ENCODE data around the gene OR51V1. TPM values are rescaled to one million over a fixed set of nuclear protein-coding genes. Genes with fewer than 3 reads are reported as not detected.

OR51V1 gene
- total and polyA plus RNA-seq, 8 donors: not detected

GRCh38 chr11:5231111-5231510, 30.6 kb upstream of the OR51V1 start:
- ATAC-seq: no peak
- Histone ChIP-seq H3K27me3 (no peaks in the 10 kb centered on the region), H3K36me3 (no peaks in the 10 kb centered on the region), H3K27ac (no peak overlapping the region), H3K4me1 (no peaks in the 10 kb centered on the region), H3K9me3 (no peaks in the 10 kb centered on the region), H3K4me3 (no peak overlapping the region)
- no peak for FAIRE-seq
- intact Hi-C loops (cut with DNase I): no loop called here
- DNase-seq: no peak
- WGBS, 2 donors: 82 to 85% methylated on average over 2 of the region's 2 CpGs
- TF ChIP-seq CTCF (IDR thresholded peaks at IDR 0.05): no peak

GRCh38 chr11:5230266-5230665, 29.8 kb upstream of the OR51V1 start:
- FAIRE-seq (no peak), DNase-seq (no peak), ATAC-seq (no peak)
- no peaks in the 10 kb centered on the region for H3K4me1 ChIP-seq
- TF ChIP-seq CTCF (IDR thresholded peaks at IDR 0.05): no peak
- H3K27ac ChIP-seq: no peak overlapping the region
- H3K9me3 ChIP-seq: no peaks in the 10 kb centered on the region
- intact Hi-C loops (cut with DNase I): no loop called here
- H3K27me3 ChIP-seq: no peaks in the 10 kb centered on the region
- no peaks in the 10 kb centered on the region for H3K36me3 ChIP-seq
- WGBS, 2 donors: 82 to 89% methylated on average over 1 of the region's 1 CpG
- no peak overlapping the region for H3K4me3 ChIP-seq

- Histone ChIP-seq H3K4me1 (no peaks in the 10 kb centered on the region), H3K9me3 (no peaks in the 10 kb centered on the region), H3K4me3 (no peak overlapping the region), H3K27ac (no peak overlapping the region), H3K27me3 (no peaks in the 10 kb centered on the region), H3K36me3 (no peaks in the 10 kb centered on the region)
- intact Hi-C loops (cut with DNase I): no loop called here
- ATAC-seq (no peak), DNase-seq (no peak), FAIRE-seq (no peak)
- WGBS, 2 donors: 70 to 84% methylated on average over 2 of the region's 2 CpGs
- no peak for TF ChIP-seq CTCF (IDR thresholded peaks at IDR 0.05)
These were observed 29.3 kb upstream of the OR51V1 start for GRCh38 chr11:5229796-5230195.

GRCh38 chr11:5229356-5229755, 28.9 kb upstream of the OR51V1 start:
- Histone ChIP-seq H3K4me1 (no peaks in the 10 kb centered on the region), H3K27me3 (no peaks in the 10 kb centered on the region), H3K27ac (no peak overlapping the region), H3K4me3 (no peak overlapping the region), H3K9me3 (no peaks in the 10 kb centered on the region), H3K36me3 (no peaks in the 10 kb centered on the region)
- WGBS, 2 donors: 85 to 86% methylated on average over 1 of the region's 1 CpG
- ATAC-seq (no peak), DNase-seq (no peak), FAIRE-seq (no peak)
- intact Hi-C loops (cut with DNase I): no loop called here
- no peak for TF ChIP-seq CTCF (IDR thresholded peaks at IDR 0.05)

- WGBS, 2 donors: 52 to 53% methylated on average over 5 of the region's 5 CpGs
- H3K4me1 ChIP-seq: no peaks in the 10 kb centered on the region
- FAIRE-seq (no peak), DNase-seq (no peak), ATAC-seq (no peak)
- intact Hi-C loops (cut with DNase I): no loop called here
- H3K36me3 ChIP-seq: no peaks in the 10 kb centered on the region
- no peaks in the 10 kb centered on the region for H3K27me3 ChIP-seq
- no peak overlapping the region for H3K27ac ChIP-seq
- TF ChIP-seq CTCF (IDR thresholded peaks at IDR 0.05): no peak
- no peak overlapping the region for H3K4me3 ChIP-seq
- no peaks in the 10 kb centered on the region for H3K9me3 ChIP-seq
These were observed 27.6 kb upstream of the OR51V1 start for GRCh38 chr11:5228124-5228523.

Data from pancreas (tissue), 10 donors.